NCI-H2081 (cell line): ENCODE measurements around the gene ZNF552.
"Not testable (repeated sequence)": the region's sequence is repeated elsewhere in the genome, so short reads cannot be mapped to it uniquely, and the experiment has no call there.

Experiments
- DNase-seq, 2 experiments: peaks; one replicate each; lab custom pipeline; 2025; lab: John Stamatoyannopoulos, UW

Gene ZNF552

GRCh38 chr19:57818378-57818777 lies 3.7 kb upstream of the ZNF552 start:
- no peak for DNase-seq

- no peak for DNase-seq
Measured at GRCh38 chr19:57817976-57818375, 3.3 kb upstream of the ZNF552 start.

GRCh38 chr19:57816652-57817051 lies 1.9 kb upstream of the ZNF552 start:
- DNase-seq = no peak

GRCh38 chr19:57815247-57816075 lies 748 bp upstream of the ZNF552 start:
- no peak for DNase-seq

- DNase-seq = no peak
Measured at GRCh38 chr19:57813919-57814504, 701 bp downstream of the ZNF552 start.

GRCh38 chr19:57812975-57813820 lies 1.5 kb downstream of the ZNF552 start:
- DNase-seq = not testable (repeated sequence)

GRCh38 chr19:57812226-57812625 lies 2.5 kb downstream of the ZNF552 start:
- DNase-seq = no peak

GRCh38 chr19:57810410-57811295 lies 4.1 kb downstream of the ZNF552 start:
- not testable (repeated sequence) for DNase-seq

GRCh38 chr19:57807541-57807940 lies 7.2 kb downstream of the ZNF552 start:
- no peak for DNase-seq

GRCh38 chr19:57803594-57804325 lies 11.0 kb downstream of the ZNF552 start:
- DNase-seq = no peak

GRCh38 chr19:57803265-57803593 lies 11.5 kb downstream of the ZNF552 start:
- DNase-seq = no peak

GRCh38 chr19:57802269-57802668 lies 12.4 kb downstream of the ZNF552 start:
- DNase-seq = no peak

GRCh38 chr19:57800696-57801095 lies 14.0 kb downstream of the ZNF552 start:
- no peak for DNase-seq

- DNase-seq = not testable (repeated sequence)
Measured at GRCh38 chr19:57796580-57796979, 18.1 kb downstream of the ZNF552 start.

- DNase-seq = no peak
Measured at GRCh38 chr19:57789288-57789687, 25.4 kb downstream of the ZNF552 start.

- DNase-seq = no peak
Measured at GRCh38 chr19:57788114-57788692, 26.5 kb downstream of the ZNF552 start.

- no peak for DNase-seq
Measured at GRCh38 chr19:57786906-57787305, 27.8 kb downstream of the ZNF552 start.

GRCh38 chr19:57786286-57786685 lies 28.4 kb downstream of the ZNF552 start:
- no peak for DNase-seq

- no peak for DNase-seq
Measured at GRCh38 chr19:57779220-57779845, 35.4 kb downstream of the ZNF552 start.

- DNase-seq = no peak
Measured at GRCh38 chr19:57778336-57778735, 36.4 kb downstream of the ZNF552 start.
